Stimulated activated CD4-positive, alpha-beta T cell treated with anti-CD3 and anti-CD28 coated beads, Interleukin-2, amount 100 ng/mL, for 4 hours (primary cell): ENCODE data around the gene PIK3R6.

ENCODE experiments used
- DNase-seq: peaks from one replicate; pipeline ENCODE4 v3.0.0-alpha.2; 2020; ENCODE audit warnings: low read depth

PIK3R6 gene, protein sequence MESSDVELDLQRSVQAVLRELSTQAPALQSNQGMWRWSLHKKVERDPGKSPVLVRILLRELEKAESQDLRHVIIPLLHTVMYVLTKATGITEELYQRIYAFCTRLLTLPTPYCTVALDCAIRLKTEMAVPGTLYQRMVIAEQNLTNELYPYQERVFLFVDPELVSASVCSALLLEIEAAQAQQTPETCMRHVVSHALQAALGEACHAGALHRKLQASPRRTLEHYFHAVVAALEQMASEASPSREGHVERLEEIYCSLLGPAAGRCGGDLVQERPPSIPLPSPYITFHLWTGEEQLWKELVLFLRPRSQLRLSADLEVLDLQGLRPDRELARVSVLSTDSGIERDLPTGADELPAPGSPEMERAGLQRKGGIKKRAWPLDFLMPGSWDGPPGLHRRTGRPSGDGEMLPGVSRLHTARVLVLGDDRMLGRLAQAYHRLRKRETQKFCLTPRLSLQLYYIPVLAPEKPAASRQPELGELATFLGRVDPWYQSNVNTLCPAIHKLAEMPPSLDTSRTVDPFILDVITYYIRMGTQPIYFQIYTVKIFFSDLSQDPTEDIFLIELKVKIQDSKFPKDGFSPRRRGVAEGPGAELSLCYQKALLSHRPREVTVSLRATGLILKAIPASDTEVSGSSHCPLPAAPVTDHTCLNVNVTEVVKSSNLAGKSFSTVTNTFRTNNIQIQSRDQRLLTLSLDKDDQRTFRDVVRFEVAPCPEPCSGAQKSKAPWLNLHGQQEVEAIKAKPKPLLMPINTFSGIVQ

DNA sequence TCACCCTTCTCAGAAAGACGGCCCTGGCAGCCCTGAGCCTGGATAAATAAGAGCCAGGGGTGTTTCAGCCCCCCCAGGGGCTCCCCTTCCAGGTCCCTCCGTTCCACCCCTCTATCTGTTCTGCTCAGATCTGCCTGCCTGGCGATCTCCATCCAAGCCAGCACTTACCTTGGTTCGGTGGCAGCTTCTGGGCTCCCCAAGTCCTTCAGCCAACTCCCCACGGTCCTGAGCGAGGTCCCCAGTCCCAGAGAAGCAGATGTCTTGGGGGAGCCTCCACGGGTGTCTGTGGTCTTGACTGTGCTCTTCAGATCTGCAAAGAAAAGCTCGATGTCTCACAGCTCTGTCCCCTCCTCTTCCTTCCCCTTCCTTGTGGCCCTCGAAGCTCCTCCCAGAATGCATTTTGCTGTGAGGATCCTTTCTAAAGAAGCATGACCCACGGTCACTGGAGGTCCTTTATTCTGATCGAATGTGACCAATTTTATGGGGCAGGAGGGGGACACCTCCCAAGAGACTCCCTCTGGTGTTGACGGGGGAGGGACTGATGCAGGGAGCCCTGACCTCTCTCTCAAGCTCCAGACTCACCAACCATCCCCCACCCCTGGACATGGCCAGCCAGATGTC, at the start of gene PIK3R6:
TSS of gene PIK3R6 (minus strand) at position 314 of the 621 bp plus-strand sequence. CDS start 17,880 bp downstream, outside the sequence.
- DNase-seq, result no peak

DNA sequence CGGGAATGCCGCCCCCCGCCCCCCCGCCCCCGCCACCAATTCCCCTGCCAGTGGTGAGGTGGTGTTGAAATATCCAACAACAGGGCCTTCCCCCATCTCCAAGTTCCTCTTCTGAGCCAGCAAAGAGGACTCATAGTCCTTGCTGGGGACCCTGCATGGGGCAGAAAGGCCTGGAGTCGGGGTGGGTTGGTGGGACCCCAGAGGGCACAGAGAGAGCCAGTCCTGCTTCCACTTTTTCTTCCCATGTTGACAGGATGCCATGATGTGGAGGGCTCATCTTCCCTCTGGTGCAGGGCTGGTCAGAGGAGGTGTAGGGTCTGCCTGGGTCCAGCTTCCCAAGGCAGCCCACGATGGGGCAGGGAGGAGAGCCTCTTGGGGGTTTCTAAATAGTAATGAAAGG, 49.0 kb upstream of the PIK3R6 start:
- no peak for DNase-seq

DNA sequence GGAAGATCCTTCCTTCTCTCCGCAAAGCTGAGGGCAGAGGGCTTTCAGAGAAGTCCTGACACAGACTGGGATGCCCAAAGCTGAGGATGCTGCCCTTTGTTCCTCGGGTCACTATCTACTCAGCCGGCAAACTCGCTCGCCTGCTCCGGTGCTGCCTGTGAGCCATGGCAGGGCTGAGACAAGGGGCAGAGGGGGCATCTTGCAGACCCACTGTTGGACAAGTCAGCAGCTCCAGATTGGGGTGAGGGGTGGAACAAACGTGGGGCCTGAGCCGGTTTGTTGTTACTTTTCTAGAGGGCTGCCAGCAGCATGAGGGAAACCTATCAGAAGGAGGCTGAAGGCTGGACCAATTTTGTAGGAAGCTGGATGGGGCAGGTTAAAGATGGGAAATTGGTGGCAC, 47.1 kb upstream of the PIK3R6 start:
- no peak for DNase-seq

DNA sequence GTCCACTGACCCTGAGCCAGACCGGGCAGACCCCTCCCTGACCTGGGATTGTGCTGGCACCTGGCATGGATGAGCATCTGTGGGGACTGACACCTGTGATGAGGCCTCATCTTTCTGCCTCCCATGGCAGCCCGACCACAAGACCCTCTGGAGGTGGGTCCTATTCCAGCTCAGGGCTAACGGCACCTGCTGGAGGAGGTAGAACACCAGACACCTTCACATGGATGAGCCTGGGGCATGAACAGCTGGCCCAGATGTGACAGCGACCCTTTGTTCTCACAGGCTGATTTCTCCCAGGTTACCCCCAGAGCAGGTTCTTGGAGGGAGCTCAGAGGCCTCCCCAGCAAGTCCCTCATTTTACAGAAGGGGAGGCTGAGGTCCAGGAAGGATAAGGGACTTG, 46.4 kb upstream of the PIK3R6 start:
- DNase-seq, result no peak

DNA sequence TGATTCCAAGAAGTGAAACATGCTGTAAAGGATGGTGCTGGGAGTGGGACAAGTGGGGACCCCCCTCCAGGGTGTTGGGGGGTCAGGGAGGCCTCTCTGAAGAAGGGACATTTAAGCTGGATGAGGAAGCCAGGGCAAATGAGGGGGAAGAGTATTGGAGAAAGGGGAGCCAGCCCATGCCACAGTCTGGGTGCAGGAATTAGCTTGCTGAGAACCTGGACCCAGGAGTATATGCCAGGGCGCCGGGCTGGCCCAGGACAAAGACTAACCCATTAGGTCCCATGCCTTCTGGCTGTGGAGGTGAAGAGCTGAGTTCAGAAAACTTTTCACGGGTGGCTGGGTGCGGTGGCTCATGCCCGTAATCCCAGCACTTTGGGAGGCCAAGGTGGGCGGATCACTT, 45.6 kb upstream of the PIK3R6 start:
- DNase-seq, result no peak

DNA sequence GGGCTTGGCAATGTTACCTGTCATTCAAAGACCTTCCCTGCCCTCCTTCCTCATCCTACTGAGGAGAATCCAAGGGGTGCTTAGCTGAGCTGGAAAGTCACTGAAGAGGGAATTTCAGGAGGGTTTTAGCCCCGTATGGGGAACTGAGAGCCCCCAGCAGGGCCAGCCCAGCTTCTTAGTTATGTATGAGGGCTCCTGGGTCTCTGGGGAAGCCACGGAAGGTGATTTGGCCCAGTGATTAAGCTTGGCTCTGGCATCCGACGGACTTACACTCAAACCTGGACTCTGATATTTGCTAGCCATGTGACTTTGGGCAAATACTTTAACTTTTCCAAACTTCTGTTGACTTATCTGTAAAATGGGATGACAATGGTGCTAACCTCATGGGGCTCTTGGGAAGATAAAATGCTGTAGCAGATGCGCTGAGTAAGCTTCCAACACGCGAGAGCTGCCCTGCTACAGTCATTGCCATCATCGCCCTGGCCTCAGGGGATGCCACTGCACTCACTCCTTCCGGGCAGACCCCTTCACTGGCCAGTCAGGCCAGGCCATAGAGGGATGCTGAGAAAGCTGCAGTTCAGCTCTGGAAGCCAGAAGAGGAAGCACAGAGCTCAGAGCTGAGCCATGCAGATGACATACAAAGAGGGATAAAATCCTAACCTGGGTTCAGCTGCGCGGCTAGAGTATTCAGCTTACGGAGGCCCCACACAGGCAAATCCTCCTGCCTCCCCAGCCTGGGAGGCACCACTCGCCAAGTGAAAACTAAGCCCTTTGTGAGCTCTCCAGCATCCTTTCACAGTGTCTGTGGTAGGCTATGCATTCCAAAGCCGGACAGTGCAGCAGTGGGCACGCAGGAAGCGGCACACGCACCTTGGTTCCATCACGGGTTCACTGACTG, 44.9 kb upstream of the PIK3R6 start:
- no peak for DNase-seq

DNA sequence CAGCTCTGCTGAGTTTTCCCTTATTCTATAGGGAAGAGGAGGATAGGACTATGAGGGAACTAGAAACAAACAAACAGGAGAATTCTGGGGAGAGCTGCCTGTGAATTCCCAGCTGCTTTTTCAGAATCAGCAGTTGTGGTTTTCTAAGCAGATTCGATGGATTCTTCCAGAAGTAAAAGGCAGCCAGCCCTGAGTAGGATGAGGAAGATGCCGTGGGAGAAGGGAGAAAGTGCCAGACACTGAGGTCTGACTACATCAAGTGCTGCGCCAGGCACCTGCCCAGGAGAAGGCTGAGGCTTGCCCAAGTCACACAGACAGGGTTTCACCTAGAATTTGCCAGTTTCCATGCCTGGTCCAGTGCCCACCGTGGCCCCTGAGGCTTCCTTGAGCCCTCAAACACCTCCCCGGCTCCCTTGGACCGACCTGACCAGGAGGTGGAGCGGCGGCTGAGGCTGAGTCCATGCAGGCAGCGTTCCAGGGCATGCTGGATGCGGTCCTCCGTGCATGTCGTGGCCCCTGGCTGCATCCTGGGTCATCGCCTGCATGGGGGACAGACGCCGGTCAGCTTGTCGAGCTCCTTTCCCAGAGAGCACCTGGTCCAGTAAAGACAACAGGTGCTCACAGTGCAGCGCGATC, 43.6 kb upstream of the PIK3R6 start:
- DNase-seq, result no peak

DNA sequence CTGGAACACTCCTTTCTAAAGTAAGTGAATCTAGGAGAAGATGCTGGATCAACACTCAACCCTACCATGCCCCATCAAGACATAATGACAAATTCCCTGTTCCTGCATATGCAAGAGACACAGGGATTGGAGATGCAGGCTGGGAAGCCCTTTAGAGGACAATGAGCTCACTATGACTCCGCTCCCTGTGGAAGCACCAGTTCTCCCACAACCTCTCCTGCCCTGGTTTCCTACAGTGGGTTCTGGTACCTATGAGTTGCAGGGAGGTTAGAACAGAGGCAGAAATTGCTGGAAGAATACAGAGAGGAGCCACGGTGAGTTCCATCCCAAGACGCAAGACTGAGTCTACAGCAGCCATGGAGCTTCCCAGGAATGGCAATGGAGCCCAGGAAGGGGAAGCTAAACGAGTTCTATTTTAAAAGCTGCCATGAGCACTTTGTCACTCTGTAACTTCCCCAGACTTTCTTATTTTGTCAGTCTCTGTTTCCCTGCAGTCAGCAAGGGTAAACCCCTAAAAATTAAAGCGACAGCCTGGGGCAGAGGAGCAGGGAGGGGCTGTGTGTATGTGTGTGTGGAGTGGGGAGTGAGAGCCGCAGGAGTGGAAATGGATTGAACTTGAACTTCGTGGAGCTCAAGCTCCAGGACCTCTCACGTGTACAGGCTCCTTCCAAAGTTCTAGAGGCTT, 42.3 kb upstream of the PIK3R6 start:
- no peak for DNase-seq

DNA sequence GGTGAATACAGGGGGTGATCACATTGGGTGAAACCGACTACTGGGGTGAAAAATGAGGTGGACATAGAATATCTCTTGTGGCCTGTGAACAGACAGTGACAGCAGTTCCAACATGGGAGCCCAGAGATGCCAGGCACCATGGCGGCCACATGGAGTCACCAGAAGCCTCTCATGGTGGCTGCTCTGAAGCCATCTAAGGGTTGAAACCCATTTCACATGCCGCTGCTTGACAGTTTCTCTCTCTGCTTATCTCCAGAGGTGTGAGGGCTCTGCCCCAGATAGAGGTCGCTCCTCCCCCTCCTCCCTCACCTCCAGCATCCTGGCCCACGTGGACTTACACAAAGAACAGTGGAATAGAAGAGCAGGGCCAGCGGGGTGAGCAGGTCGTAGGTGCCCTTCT, 37.9 kb upstream of the PIK3R6 start:
- DNase-seq, result no peak

DNA sequence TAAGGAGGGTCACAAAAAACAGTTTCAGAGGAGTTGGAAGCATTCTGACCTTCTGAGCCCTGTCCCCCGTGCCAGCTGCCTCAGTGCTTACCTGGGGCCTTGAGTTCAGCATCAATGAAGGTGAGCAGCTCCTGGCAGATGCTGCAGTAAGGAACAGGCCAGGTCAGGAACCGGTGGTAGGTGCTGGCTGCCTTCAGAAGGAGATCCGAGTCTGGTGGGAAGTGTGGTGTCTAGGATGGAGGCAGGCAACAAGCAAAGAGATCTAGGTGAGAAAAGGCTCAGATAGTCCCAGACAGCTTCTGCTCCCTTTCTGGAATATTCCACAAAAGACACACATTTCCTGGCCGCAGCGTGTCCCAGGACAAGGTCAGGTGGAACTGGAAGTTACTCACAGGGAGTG, 37.2 kb upstream of the PIK3R6 start:
- DNase-seq, result no peak

DNA sequence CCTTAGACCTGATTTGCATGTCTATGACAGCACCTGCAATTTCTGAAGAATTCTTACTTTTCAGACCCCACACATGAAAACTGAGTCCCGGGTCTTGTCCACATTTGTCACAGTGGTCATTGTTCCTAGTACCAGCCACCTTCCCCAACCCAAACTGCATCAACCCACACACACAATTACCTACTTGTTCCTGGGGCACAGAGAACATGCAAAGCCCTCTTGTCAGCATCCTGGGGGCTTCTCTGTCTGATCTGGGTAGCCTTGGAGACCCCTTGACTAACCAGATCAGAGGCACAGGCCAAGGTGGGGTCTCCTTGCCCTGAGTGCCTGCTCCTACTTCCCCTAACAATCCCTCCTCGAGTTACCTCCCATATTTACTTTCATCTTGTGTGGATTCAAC, 36.7 kb upstream of the PIK3R6 start:
- no peak for DNase-seq

DNA sequence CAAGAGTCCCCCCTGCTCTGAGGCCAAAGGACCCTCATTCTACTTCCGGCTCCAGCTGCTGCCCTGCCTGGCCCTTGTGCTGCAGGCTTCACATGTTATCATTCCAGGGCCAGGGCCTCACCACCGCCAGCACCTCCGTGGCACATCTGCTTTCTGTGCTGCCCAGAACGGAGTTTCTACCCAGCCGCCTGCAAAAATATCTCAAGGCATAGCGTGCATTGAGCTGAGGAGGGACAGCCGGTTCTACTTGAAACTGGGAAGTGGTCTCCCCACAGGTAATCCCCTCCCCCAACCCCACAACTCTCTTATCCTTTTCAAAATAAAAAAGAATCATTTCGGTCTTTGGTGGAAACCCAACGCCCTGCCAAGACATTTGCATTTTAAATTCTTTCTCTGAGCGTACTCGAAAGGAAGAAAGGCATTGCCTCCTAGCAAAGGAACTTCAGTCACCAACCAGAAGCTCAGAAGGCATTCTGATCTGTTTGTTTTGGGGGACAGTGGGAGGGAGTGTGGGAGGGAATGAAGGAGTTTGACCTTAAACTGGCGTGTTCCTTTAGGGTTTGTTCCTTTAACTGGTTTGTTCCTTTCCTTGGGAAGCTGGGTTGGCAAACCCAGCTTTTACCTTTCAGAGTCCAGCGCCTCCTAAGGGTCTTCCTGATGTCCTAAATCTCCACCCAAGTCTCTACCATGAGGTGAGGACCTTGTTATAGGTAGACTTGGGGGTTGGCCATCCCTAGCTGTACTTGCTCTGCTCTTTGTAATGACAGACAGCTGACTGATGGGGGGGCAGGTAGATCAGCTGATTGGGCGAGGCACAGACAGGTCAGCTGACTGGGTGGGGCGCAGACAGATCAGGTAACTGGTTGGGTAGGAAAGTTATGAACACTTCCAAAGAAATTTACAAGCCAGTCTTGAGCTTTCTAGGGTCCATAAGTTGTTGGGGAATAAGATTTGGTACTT, 33.4 kb upstream of the PIK3R6 start:
- no peak for DNase-seq

DNA sequence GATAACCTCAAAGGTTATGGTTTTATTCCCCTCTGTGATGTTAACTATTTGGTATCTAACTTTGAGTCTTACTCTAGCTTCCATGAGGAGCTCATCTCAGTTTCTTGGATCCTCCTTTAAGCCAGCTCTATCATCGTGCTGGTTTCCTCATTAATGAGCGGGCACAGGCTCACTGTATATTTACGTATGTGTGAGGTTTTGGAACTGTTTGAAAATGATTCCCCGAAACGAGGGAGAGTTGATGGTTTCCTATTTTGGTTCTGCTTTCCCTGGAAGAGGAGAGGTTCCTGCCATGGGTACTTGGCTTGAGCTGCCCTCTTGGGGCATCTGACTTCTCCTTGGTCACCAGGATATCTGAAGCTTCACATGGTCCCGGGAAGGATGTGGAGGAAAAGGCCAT, 32.7 kb upstream of the PIK3R6 start:
- DNase-seq, result no peak

DNA sequence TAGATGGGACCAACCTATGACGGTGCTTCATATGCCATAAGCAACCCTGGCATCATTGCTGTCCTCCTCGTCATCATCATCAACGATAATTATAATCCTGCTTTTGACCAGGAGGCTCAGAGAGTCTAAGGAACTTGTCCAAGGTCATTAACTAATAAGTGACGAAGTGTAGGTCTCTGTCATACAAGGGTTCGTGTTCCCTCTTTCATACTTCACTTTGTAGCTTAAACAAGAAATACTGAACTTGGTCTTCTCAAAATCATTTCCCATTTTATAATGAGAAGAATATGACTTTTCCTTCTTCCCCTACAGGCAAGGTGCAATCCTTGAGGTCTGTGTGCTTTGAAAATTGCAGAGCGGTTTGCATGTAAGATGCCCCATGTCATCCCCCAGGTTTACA, 31.2 kb upstream of the PIK3R6 start:
- DNase-seq, result no peak

DNA sequence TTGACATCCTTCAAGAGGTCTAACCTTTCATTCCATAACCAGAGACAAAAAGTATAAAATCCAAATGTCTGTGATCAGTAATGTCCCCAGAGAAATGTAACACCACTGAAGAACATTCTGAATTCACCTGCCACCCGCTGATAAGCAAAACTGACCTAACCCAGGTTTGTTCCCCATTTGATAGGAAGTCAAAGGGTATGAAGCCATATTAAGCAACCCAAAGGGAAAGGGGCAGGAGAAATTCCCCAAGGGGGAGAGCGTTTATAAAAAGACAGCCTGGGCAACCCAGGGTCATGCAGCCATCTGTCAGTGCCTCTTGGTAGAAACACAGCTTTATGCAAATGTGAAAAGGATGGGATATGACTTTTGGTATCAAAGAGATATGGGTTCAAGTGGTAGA, 30.7 kb upstream of the PIK3R6 start:
- no peak for DNase-seq

DNA sequence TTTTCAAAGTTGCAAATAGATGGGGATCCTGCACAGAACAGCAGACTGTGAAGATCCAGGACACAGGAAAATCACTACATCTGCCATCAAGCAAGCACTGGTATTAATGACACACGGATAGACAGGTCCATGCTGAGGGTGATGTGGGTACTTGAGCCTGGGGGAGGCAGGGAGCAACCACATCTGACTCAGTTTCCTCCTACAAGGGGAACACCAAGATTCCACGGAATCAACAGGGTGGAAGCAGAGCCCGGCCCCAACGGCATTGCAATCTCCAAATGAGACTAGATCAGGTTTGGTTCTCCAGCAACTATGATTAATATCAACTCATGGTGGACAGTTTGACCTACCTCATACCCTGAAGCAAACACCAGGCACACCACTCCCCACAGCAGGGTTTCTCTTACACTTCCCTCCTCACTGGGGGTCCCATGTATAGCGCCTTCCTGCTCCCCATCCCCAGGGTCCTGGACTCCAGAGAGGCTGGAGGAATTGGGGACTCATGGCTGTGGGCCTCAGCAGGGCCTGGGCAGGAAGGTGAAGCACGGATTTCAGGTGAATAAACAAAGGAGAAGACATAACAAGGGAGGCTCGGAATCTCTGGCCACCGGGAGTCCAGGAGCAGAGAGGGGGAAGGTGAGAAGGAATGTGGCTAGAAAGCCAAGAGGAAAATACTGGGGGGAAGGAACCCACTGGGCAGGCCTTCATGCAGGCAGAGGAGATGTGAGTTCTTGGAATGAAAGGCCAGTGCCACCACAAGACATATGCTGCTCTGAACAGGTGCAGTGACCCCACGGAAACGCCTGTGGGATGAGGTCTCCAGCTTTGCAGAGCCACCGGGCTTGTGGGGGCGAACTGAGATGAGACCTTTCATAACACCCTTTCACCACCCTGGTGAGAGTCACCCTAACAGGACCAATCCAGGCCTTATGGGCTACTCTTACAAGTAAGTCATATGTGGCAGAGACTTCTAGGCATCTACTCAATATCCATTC, 29.5 kb upstream of the PIK3R6 start:
- DNase-seq, result no peak

DNA sequence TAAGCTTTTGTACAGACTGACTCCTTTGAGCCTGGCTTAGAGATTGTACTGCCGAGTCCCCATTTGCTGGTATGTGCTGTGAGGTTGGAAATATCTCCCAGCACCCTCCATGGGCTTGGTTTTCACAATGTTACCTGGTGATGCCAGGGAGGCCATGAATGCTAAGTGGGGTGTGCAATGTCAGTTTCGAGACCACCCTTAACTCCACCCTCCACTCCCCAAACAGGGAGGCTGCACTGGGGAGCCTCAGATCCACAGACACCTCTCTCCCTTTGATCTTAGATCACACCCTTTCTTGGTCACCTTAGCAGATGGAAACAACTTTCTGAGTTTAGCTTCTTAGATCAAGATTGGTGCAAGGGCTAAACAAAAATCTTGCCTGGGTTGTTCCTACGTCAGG, 28.6 kb upstream of the PIK3R6 start:
- no peak for DNase-seq
